ENCODE measurements around the gene TBL2. TPM values are rescaled to one million over a fixed set of nuclear protein-coding genes. Genes with fewer than 3 reads are reported as not detected.

Gene TBL2
- total RNA-seq, 2 experiments from 2014 or later, result 14.9 to 16.7 TPM

Other genes with a start within 250 kb of the TBL2 start
- gene FZD9, start 144.8 kb downstream of the TBL2 start, total RNA-seq, result under 1 TPM; 0.16 to 0.28 TPM
- 10 to 100 TPM; 32.2 to 37.2 TPM for gene BAZ1B, start 56.3 kb downstream of the TBL2 start, total RNA-seq
- gene BCL7B, start 20.9 kb downstream of the TBL2 start, total RNA-seq, result 100 to 1,000 TPM; 153 to 154 TPM
- gene MLXIPL, start 45.9 kb upstream of the TBL2 start, total RNA-seq, result not detected
- gene VPS37D, start 89.3 kb upstream of the TBL2 start, total RNA-seq, result 1 to 10 TPM in 1 of 2 experiments, under 1 TPM in 1; 0.89 to 1.3 TPM
- 10 to 100 TPM; 13.5 to 14.4 TPM for gene DNAJC30, start 104.9 kb upstream of the TBL2 start, total RNA-seq
- gene BUD23, start 105.0 kb upstream of the TBL2 start, total RNA-seq, result 100 to 1,000 TPM; 123 to 129 TPM
- 10 to 100 TPM; 18.2 to 20.8 TPM for gene STX1A, start 141.1 kb upstream of the TBL2 start, total RNA-seq
- 10 to 100 TPM; 12.2 to 12.3 TPM for gene ABHD11, start 160.2 kb upstream of the TBL2 start, total RNA-seq
- not detected for gene CLDN3, start 191.7 kb upstream of the TBL2 start, total RNA-seq

Measured in CD8-positive, alpha-beta T cell (primary cell).